Neural progenitor cell (in vitro differentiated cells): ENCODE data around the gene ITIH5. TPM values are rescaled to one million over a fixed set of nuclear protein-coding genes. Genes with fewer than 3 reads are reported as not detected.

Source experiments
- DNase-seq: peaks from one replicate; pipeline ENCODE4 v3.0.0-alpha.2; 2016; ENCODE audit warnings: low spot score
- H2AFZ ChIP-seq: fragments of 200-600 bp; sonication (generic); replicated peaks from 2 replicates; pipeline ENCODE4 v1.6.1; 2016; ENCODE audit warnings: antibody characterized with exemption
- H3F3A ChIP-seq: fragments of 200-600 bp; sonication (generic); 2 replicates; pipeline ENCODE4 v1.6.1; 2016; ENCODE audit warnings: antibody characterized with exemption, low read depth
- H3K27ac ChIP-seq: fragments of 200-600 bp; sonication (generic); 2 replicates; pipeline ENCODE4 v1.5.1; 2016; ENCODE audit warnings: mild to moderate bottlenecking
- H3K27me3 ChIP-seq: fragments of 200-600 bp; sonication (generic); 2 replicates; pipeline ENCODE4 v1.6.1; 2016; ENCODE audit warnings: mild to moderate bottlenecking, moderate library complexity
- H3K36me3 ChIP-seq: fragments of 200-600 bp; sonication (generic); 2 replicates; pipeline ENCODE4 v1.5.1; 2016
- H3K4me1 ChIP-seq: fragments of 200-600 bp; sonication (generic); 2 replicates; pipeline ENCODE4 v1.6.1; 2016; ENCODE audit warnings: mixed run types
- H3K4me2 ChIP-seq: fragments of 200-600 bp; sonication (generic); 2 replicates; pipeline ENCODE4 v1.6.1; 2016
- H3K4me3 ChIP-seq: fragments of 200-600 bp; sonication (generic); 2 replicates; pipeline ENCODE4 v1.5.1; 2016
- H3K79me2 ChIP-seq: fragments of 200-600 bp; sonication (generic); 2 replicates; pipeline ENCODE4 v1.6.1; 2016; ENCODE audit warnings: low read depth
- H3K9ac ChIP-seq: fragments of 200-600 bp; sonication (generic); 2 replicates; pipeline ENCODE4 v1.6.1; 2016
- H3K9me3 ChIP-seq: fragments of 200-600 bp; sonication (generic); 2 replicates; pipeline ENCODE4 v1.5.1; 2016; ENCODE audit warnings: low read depth
- H4K20me1 ChIP-seq: fragments of 200-600 bp; sonication (generic); 2 replicates; pipeline ENCODE4 v1.6.1; 2016; ENCODE audit warnings: low read depth
- H3K27ac Mint-ChIP-seq: 3 replicates; pipeline ENCODE4 v1.8.0; 2021; ENCODE audit warnings: mixed read lengths
- H3K27me3 Mint-ChIP-seq: 2 replicates; pipeline ENCODE4 v1.8.0; 2022; ENCODE audit warnings: low read depth, mild to moderate bottlenecking, inconsistent platforms, moderate library complexity, mixed read lengths; ENCODE audit not compliant: insufficient read depth
- H3K36me3 Mint-ChIP-seq: 3 replicates; pipeline ENCODE4 v1.8.0; 2021; ENCODE audit warnings: mixed read lengths
- H3K4me1 Mint-ChIP-seq: 3 replicates; pipeline ENCODE4 v1.8.0; 2021; ENCODE audit warnings: mixed read lengths
- H3K4me3 Mint-ChIP-seq: 3 replicates; pipeline ENCODE4 v1.8.0; 2021; ENCODE audit warnings: mild to moderate bottlenecking, moderate library complexity, mixed read lengths
- H3K9me3 Mint-ChIP-seq: 3 replicates; pipeline ENCODE4 v1.8.0; 2020; ENCODE audit warnings: mixed read lengths
- CTCF ChIP-seq: fragments of 200-600 bp; sonication (generic); IDR thresholded peaks from 2 replicates; pipeline ENCODE4 v1.5.1; 2017; ENCODE audit warnings: antibody characterized with exemption, mild to moderate bottlenecking
- EZH2 ChIP-seq: fragments of 200-600 bp; sonication (generic); IDR thresholded peaks from 2 replicates; pipeline ENCODE4 v1.6.1; 2017; ENCODE audit warnings: antibody characterized with exemption, mild to moderate bottlenecking, moderate library complexity
- EZH2phosphoT487 ChIP-seq: fragments of 200-600 bp; sonication (generic); IDR thresholded peaks from 2 replicates; pipeline ENCODE4 v1.6.1; 2017; ENCODE audit warnings: antibody characterized with exemption
- total RNA-seq: library from RNA; depleted of rRNA; stranded (reverse); fragments of >200 nt; gene quantifications from 2 replicates; pipeline ENCODE4 v1.2.3, GENCODE V29; 2015; ENCODE audit warnings: low replicate concordance

The ITIH5 gene
- total RNA-seq, 1 donor from 2014 or later: 1.1 TPM

- no peak within 1 kb of the TSS for H3K27ac Mint-ChIP-seq
- no peak within 1 kb of the TSS for H3K27ac ChIP-seq
- H3K4me3 Mint-ChIP-seq: no peak within 1 kb of the TSS
Measured at GRCh38 chr10:7703140-7703539, 36.4 kb upstream of the ITIH5 start, which contains the start of gene ITIH2. Gene ITIH2, plus strand, starts transcription at chr10:7703316. Its CDS starts 119 bp downstream, at chr10:7703435.

GRCh38 chr10:7702288-7702812 is 35.6 kb upstream of the ITIH5 start:
- H3K9me3 ChIP-seq: no peaks in the 10 kb centered on the region
- H2AFZ ChIP-seq: no peak overlapping the region
- H3K4me3 Mint-ChIP-seq: no peak overlapping the region
- no peaks in the 10 kb centered on the region for H3K36me3 Mint-ChIP-seq
- no peaks in the 10 kb centered on the region for H3K9me3 Mint-ChIP-seq
- no peak overlapping the region for H3K4me3 ChIP-seq
- H3K4me1 Mint-ChIP-seq: no peaks in the 10 kb centered on the region
- no peak overlapping the region for H3K27ac ChIP-seq
- no peaks in the 10 kb centered on the region for H3K36me3 ChIP-seq
- no peaks in the 10 kb centered on the region for H3K79me2 ChIP-seq
- no peaks in the 10 kb centered on the region for H3F3A ChIP-seq
- TF ChIP-seq CTCF (no peak), EZH2phosphoT487 (no peak), EZH2 (no peak)
- no peak overlapping the region for H3K9ac ChIP-seq
- no peak overlapping the region for H3K27ac Mint-ChIP-seq
- no peaks in the 10 kb centered on the region for H3K4me1 ChIP-seq
- H3K4me2 ChIP-seq: no peak overlapping the region
- H4K20me1 ChIP-seq: no peaks in the 10 kb centered on the region
- no peak for DNase-seq
- H3K27me3 ChIP-seq: no peaks in the 10 kb centered on the region
- peaks cover 4% of the 10 kb centered on the region for H3K27me3 Mint-ChIP-seq

More at GRCh38 chr10:7703140-7703539, 36.4 kb upstream of the ITIH5 start, which contains the start of gene ITIH2:
- H3K9ac ChIP-seq: no peak within 1 kb of the TSS
- H3K4me2 ChIP-seq: no peak within 1 kb of the TSS
- Mint-ChIP-seq H3K4me1 (no peaks in the 10 kb centered on the region), H3K36me3 (no peaks in the 10 kb centered on the region), H3K9me3 (no peaks in the 10 kb centered on the region), H3K27me3 (peaks cover 4% of the 10 kb centered on the region)
- no peak for DNase-seq
- H3K4me1 ChIP-seq: no peaks in the 10 kb centered on the region
- no peaks in the 10 kb centered on the region for H3K79me2 ChIP-seq
- no peaks in the 10 kb centered on the region for H3K27me3 ChIP-seq
- no peaks in the 10 kb centered on the region for H3F3A ChIP-seq
- TF ChIP-seq EZH2phosphoT487 (no peak), CTCF (no peak), EZH2 (no peak)
- no peaks in the 10 kb centered on the region for H3K36me3 ChIP-seq
- H2AFZ ChIP-seq: no peak within 1 kb of the TSS
- no peaks in the 10 kb centered on the region for H3K9me3 ChIP-seq
- no peak within 1 kb of the TSS for H3K4me3 ChIP-seq
- H4K20me1 ChIP-seq: no peaks in the 10 kb centered on the region

- no peak overlapping the region for H3K4me3 ChIP-seq
- no peaks in the 10 kb centered on the region for H3K27me3 ChIP-seq
- TF ChIP-seq CTCF (no peak), EZH2 (no peak), EZH2phosphoT487 (no peak)
- no peak overlapping the region for H3K4me2 ChIP-seq
- no peaks in the 10 kb centered on the region for H3K4me1 ChIP-seq
- H2AFZ ChIP-seq: no peak overlapping the region
- Mint-ChIP-seq H3K9me3 (no peaks in the 10 kb centered on the region), H3K4me1 (no peaks in the 10 kb centered on the region), H3K36me3 (no peaks in the 10 kb centered on the region), H3K4me3 (no peak overlapping the region), H3K27me3 (peaks cover 6% of the 10 kb centered on the region), H3K27ac (no peak overlapping the region)
- H4K20me1 ChIP-seq: no peaks in the 10 kb centered on the region
- no peak overlapping the region for H3K9ac ChIP-seq
- H3K9me3 ChIP-seq: no peaks in the 10 kb centered on the region
- DNase-seq: no peak
- H3K27ac ChIP-seq: no peak overlapping the region
- H3K36me3 ChIP-seq: no peaks in the 10 kb centered on the region
- no peaks in the 10 kb centered on the region for H3K79me2 ChIP-seq
- no peaks in the 10 kb centered on the region for H3F3A ChIP-seq
Measured at GRCh38 chr10:7701158-7701742, 34.5 kb upstream of the ITIH5 start.
